ENCODE measurements around the gene XPNPEP1.

The XPNPEP1 gene

GRCh38 chr10:109926825-109927224 lies 3.5 kb upstream of the XPNPEP1 start:
- no peak for TF ChIP-seq ZNF70 (CRISPR knock-in tag; IDR thresholded peaks at IDR 0.05)
- no peak for TF ChIP-seq CREB5 (CRISPR knock-in tag; IDR thresholded peaks at IDR 0.05; ENCODE audit: low read depth)
- no peak for TF ChIP-seq TCF4 (CRISPR knock-in tag; IDR thresholded peaks at IDR 0.05; ENCODE audit: borderline replicate concordance)
- TF ChIP-seq CSRNP3 (CRISPR knock-in tag; IDR thresholded peaks at IDR 0.05), result no peak
- TF ChIP-seq PATZ1 (CRISPR knock-in tag; IDR thresholded peaks at IDR 0.05; ENCODE audit: borderline replicate concordance), result no peak
- TF ChIP-seq CSDC2 (CRISPR knock-in tag; IDR thresholded peaks at IDR 0.05), result no peak
- TF ChIP-seq SNAI2 (CRISPR knock-in tag; IDR thresholded peaks at IDR 0.05), result no peak
- no peak for TF ChIP-seq ZFP3 (CRISPR knock-in tag; IDR thresholded peaks at IDR 0.05)
- no peak for TF ChIP-seq PPARA (CRISPR knock-in tag; IDR thresholded peaks at IDR 0.05; ENCODE audit: borderline replicate concordance)
- no peak for TF ChIP-seq ESRRG (CRISPR knock-in tag; IDR thresholded peaks at IDR 0.05)
- no peak for TF ChIP-seq POU6F1 (CRISPR knock-in tag; IDR thresholded peaks at IDR 0.05; ENCODE audit: borderline replicate concordance, low read depth)
- TF ChIP-seq TSHZ2 (CRISPR knock-in tag; IDR thresholded peaks at IDR 0.05), result no peak
- TF ChIP-seq ISL1 (CRISPR knock-in tag; IDR thresholded peaks at IDR 0.05), result no peak
- no peak for TF ChIP-seq ZFP30 (CRISPR knock-in tag; IDR thresholded peaks at IDR 0.05)
- no peak for TF ChIP-seq OSR1 (CRISPR knock-in tag; IDR thresholded peaks at IDR 0.05)
- no peak for TF ChIP-seq ZNF565 (CRISPR knock-in tag; conservative IDR thresholded peaks at IDR 0.05; ENCODE audit: low read depth)
- no peak for TF ChIP-seq TOX (CRISPR knock-in tag; IDR thresholded peaks at IDR 0.05; ENCODE audit: borderline replicate concordance)
- ATAC-seq, result no peak

- ATAC-seq, result no peak
- TF ChIP-seq TCF4 (CRISPR knock-in tag; IDR thresholded peaks at IDR 0.05; ENCODE audit: borderline replicate concordance) (no peak), ESRRG (CRISPR knock-in tag; IDR thresholded peaks at IDR 0.05) (no peak), ZNF70 (CRISPR knock-in tag; IDR thresholded peaks at IDR 0.05) (no peak), SNAI2 (CRISPR knock-in tag; IDR thresholded peaks at IDR 0.05) (no peak), ISL1 (CRISPR knock-in tag; IDR thresholded peaks at IDR 0.05) (no peak), ARNTL (CRISPR knock-in tag; IDR thresholded peaks at IDR 0.05; ENCODE audit: borderline replicate concordance, low read depth) (no peak), PATZ1 (CRISPR knock-in tag; IDR thresholded peaks at IDR 0.05; ENCODE audit: borderline replicate concordance) (no peak)
Measured at GRCh38 chr10:109926061-109926745, 2.9 kb upstream of the XPNPEP1 start.

Data from SK-N-SH treated with all-trans-retinoic acid at 6 μM for 48 hours (cell line).